H1 (cell line): ENCODE results near the gene MARCHF3.

Source experiments
- CHD2 ChIP-seq: IDR thresholded peaks from 2 replicates; pipeline ENCODE4 v1.6.1; 2012; ENCODE audit warnings: low read length, improper control_type of control experiment
- EZH2 ChIP-seq: fragments of 200-600 bp; sonication (generic); IDR thresholded peaks from 2 replicates; pipeline ENCODE4 v1.7.1; 2012; ENCODE audit warnings: low read depth, mild to moderate bottlenecking, moderate library complexity, low read length, inconsistent platforms; ENCODE audit not compliant: severe bottlenecking
- GABPA ChIP-seq: IDR thresholded peaks from 2 replicates; pipeline ENCODE4 v1.6.1; 2011; ENCODE audit warnings: mild to moderate bottlenecking, low read length, moderate library complexity, borderline replicate concordance; ENCODE audit not compliant: insufficient read depth
- JUND ChIP-seq: IDR thresholded peaks from 2 replicates; pipeline ENCODE4 v1.6.1; 2011; ENCODE audit warnings: mild to moderate bottlenecking, improper control_type of control experiment, low read length
- POLR2A ChIP-seq, 2 experiments: IDR thresholded peaks; 1 replicate in 1 of 2; 2 replicates in 1 of 2; pipeline ENCODE4 v1.6.1; 2011; ENCODE audit warnings: low read depth in 2 of 2, low read length in 2 of 2, mild to moderate bottlenecking in 2 of 2; ENCODE audit errors: control extremely low read depth in 1 of 2
- POLR2AphosphoS5 ChIP-seq: IDR thresholded peaks from 2 replicates; pipeline ENCODE4 v1.6.1; 2011; ENCODE audit warnings: low read depth, low read length
- SIN3A ChIP-seq, 2 experiments: IDR thresholded peaks in 1 of 2; conservative IDR thresholded peaks in 1 of 2; 2 replicates each; pipeline ENCODE4 v1.6.1; 2011 to 2012; ENCODE audit warnings: low read length in 2 of 2, improper control_type of control experiment in 1 of 2, low read depth in 1 of 2, mild to moderate bottlenecking in 1 of 2
- TEAD4 ChIP-seq: IDR thresholded peaks from 2 replicates; pipeline ENCODE4 v1.6.1; 2012; ENCODE audit warnings: low read depth, low read length, inconsistent platforms, mixed read lengths
- ZNF274 ChIP-seq: IDR thresholded peaks from 2 replicates; pipeline ENCODE4 v1.7.0; 2012; ENCODE audit warnings: low read length, borderline replicate concordance; ENCODE audit errors: extremely low read depth
- TF ChIP-seq, protein P1 (sequence below), 3 experiments: IDR thresholded peaks; 1 replicate in 2 of 3; 2 replicates in 1 of 3; pipeline versions ENCODE4 v1.5.1 to v1.6.1; 2011; ENCODE audit warnings: low read length in 3 of 3, mild to moderate bottlenecking in 3 of 3, inconsistent platforms in 2 of 3, low read depth in 1 of 3, moderate library complexity in 1 of 3; ENCODE audit not compliant: insufficient read depth in 1 of 3; ENCODE audit errors: control extremely low read depth in 1 of 3
- TF ChIP-seq, protein P2 (sequence below): IDR thresholded peaks from 2 replicates; pipeline ENCODE4 v1.6.1; 2011; ENCODE audit warnings: low read depth, mild to moderate bottlenecking, low read length; ENCODE audit not compliant: insufficient read depth
- TF ChIP-seq, protein P3 (sequence below): IDR thresholded peaks from 2 replicates; pipeline ENCODE4 v1.6.1; 2012; ENCODE audit warnings: low read length, inconsistent platforms

DNA sequence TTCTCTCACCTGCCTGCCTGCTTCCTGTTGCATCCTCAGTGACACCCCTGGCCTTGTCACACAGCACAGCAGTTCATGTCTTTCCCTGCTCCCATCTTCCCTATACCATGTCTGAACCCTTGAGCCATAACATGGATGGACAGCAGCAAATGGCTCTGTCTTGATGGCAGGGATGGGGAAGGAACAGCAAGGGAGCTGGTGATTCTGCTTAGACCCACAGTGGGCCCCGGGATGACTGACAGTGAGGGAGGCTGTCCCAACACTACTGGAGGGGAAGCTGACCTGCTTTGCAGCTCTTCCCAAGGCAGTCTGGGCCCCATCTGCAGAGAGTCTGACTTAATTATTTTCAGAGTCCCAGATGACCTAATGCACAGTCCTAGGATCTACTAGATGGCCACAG lies 48.2 kb downstream of the MARCHF3 start:
- TF ChIP-seq, protein P1, sequence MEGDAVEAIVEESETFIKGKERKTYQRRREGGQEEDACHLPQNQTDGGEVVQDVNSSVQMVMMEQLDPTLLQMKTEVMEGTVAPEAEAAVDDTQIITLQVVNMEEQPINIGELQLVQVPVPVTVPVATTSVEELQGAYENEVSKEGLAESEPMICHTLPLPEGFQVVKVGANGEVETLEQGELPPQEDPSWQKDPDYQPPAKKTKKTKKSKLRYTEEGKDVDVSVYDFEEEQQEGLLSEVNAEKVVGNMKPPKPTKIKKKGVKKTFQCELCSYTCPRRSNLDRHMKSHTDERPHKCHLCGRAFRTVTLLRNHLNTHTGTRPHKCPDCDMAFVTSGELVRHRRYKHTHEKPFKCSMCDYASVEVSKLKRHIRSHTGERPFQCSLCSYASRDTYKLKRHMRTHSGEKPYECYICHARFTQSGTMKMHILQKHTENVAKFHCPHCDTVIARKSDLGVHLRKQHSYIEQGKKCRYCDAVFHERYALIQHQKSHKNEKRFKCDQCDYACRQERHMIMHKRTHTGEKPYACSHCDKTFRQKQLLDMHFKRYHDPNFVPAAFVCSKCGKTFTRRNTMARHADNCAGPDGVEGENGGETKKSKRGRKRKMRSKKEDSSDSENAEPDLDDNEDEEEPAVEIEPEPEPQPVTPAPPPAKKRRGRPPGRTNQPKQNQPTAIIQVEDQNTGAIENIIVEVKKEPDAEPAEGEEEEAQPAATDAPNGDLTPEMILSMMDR (IDR thresholded peaks at IDR 0.05; ENCODE audit: control extremely low read depth in 1 of 3, insufficient read depth in 1 of 3, low read depth in 1 of 3, low read length in 3 of 3): no peak
- TF ChIP-seq POLR2AphosphoS5 (no peak), POLR2A (IDR thresholded peaks at IDR 0.05; ENCODE audit: control extremely low read depth in 1 of 2, low read depth in 2 of 2, low read length in 2 of 2) (no peak), JUND (no peak), ZNF274 (no peak), TEAD4 (no peak), EZH2 (no peak), GABPA (no peak), CHD2 (no peak), SIN3A (conservative IDR thresholded peaks at IDR 0.05 in 1 of 2, IDR thresholded peaks at IDR 0.05 in 1 of 2; ENCODE audit: low read depth in 1 of 2, low read length in 2 of 2) (no peak)
- TF ChIP-seq, protein P2, sequence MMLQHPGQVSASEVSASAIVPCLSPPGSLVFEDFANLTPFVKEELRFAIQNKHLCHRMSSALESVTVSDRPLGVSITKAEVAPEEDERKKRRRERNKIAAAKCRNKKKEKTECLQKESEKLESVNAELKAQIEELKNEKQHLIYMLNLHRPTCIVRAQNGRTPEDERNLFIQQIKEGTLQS: no peak
- TF ChIP-seq, protein P3, sequence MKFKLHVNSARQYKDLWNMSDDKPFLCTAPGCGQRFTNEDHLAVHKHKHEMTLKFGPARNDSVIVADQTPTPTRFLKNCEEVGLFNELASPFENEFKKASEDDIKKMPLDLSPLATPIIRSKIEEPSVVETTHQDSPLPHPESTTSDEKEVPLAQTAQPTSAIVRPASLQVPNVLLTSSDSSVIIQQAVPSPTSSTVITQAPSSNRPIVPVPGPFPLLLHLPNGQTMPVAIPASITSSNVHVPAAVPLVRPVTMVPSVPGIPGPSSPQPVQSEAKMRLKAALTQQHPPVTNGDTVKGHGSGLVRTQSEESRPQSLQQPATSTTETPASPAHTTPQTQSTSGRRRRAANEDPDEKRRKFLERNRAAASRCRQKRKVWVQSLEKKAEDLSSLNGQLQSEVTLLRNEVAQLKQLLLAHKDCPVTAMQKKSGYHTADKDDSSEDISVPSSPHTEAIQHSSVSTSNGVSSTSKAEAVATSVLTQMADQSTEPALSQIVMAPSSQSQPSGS: no peak
